Uterus (tissue), 4 donors: ENCODE results near the gene CACNA1C. TPM values are rescaled to one million over a fixed set of nuclear protein-coding genes. Genes with fewer than 3 reads are reported as not detected.

ENCODE experiments used
- DNase-seq, 2 donors: peaks; one replicate each; pipeline ENCODE4 v3.0.0-alpha.2; 2019 to 2020
- H3K27ac ChIP-seq, 2 donors: fragments of 200-600 bp; sonication (generic); 1 replicate in 1 of 2; 2 replicates in 1 of 2; pipeline ENCODE4 v1.5.1; 2016 to 2018
- H3K27me3 ChIP-seq, 2 donors: fragments of 200-600 bp; sonication (generic); one replicate each; pipeline ENCODE4 v1.5.1; 2018 to 2019; ENCODE audit warnings: control low read depth in 1 of 2
- H3K36me3 ChIP-seq, 2 donors: fragments of 200-600 bp; sonication (generic); one replicate each; pipeline ENCODE4 v1.5.1; 2019; ENCODE audit warnings: control low read depth in 1 of 2
- H3K4me1 ChIP-seq, 2 donors: fragments of 200-600 bp; sonication (generic); one replicate each; pipeline ENCODE4 v1.5.1; 2018 to 2019; ENCODE audit warnings: control low read depth in 1 of 2
- H3K4me3 ChIP-seq, 2 donors: fragments of 200-600 bp; sonication (generic); 1 replicate in 1 of 2; 2 replicates in 1 of 2; pipeline ENCODE4 v1.5.1; 2018 to 2019; ENCODE audit warnings: mild to moderate bottlenecking in 1 of 2
- H3K9me3 ChIP-seq, 2 donors: fragments of 200-600 bp; sonication (generic); one replicate each; pipeline ENCODE4 v1.5.1; 2019; ENCODE audit warnings: control low read depth in 1 of 2
- CTCF ChIP-seq, 4 experiments: fragments of 200-600 bp in 2 of 4; fragments of 450-650 bp in 2 of 4; sonication (generic) in 2 of 4; IDR thresholded peaks; one replicate each; pipeline ENCODE4 v1.5.1; 2016 to 2019; ENCODE audit warnings: antibody characterized with exemption in 4 of 4, mild to moderate bottlenecking in 2 of 4, moderate library complexity in 1 of 4
- POLR2A ChIP-seq, 2 donors: fragments of 450-650 bp; IDR thresholded peaks; one replicate each; pipeline ENCODE4 v1.6.1; 2016; ENCODE audit warnings: antibody characterized with exemption in 2 of 2, mild to moderate bottlenecking in 1 of 2, moderate library complexity in 1 of 2
- intact Hi-C: fragments of 100-400 bp; cut with DNase I; formaldehyde crosslinking; loops from one replicate; pipeline ENCODE4 v1.15.1; 2023; ENCODE audit warnings: low total_unique reads
- total RNA-seq, 4 donors: library from RNA; depleted of rRNA in 3 of 4; stranded (reverse); fragments of >200 nt in 3 of 4; gene quantifications; one replicate each; pipeline versions ENCODE4 v1.1.0 to v1.2.4, GENCODE V29; 2014 to 2023
- donor health status: DM: yes; HTN: yes; CAD: no.

CACNA1C gene
- total RNA-seq, 4 donors from 2014 or later, result 15.9 to 121 (median 32.1) TPM

- no peak for TF ChIP-seq CTCF (IDR thresholded peaks at IDR 0.05)
- TF ChIP-seq POLR2A (IDR thresholded peaks at IDR 0.05), result no peak
- Histone ChIP-seq H3K27ac (peak overlapping the region; percentile 23 to 51), H3K4me3 (no peak overlapping the region), H3K27me3 (no peaks in the 10 kb centered on the region), H3K36me3 (no peaks in the 10 kb centered on the region), H3K9me3 (no peaks in the 10 kb centered on the region), H3K4me1 (peaks cover 0 to 7% of the 10 kb centered on the region in 2 donors)
- DNase-seq, result no peak
- intact Hi-C loops, result no loop called here
These were observed 293.1 kb downstream of the CACNA1C start for GRCh38 chr12:2345902-2346301.

GRCh38 chr12:2346416-2346815 is 293.6 kb downstream of the CACNA1C start:
- Histone ChIP-seq H3K4me3 (no peak overlapping the region), H3K4me1 (peaks cover 0 to 7% of the 10 kb centered on the region in 2 donors), H3K9me3 (no peaks in the 10 kb centered on the region), H3K27ac (peak overlapping the region; percentile 23 to 51), H3K36me3 (no peaks in the 10 kb centered on the region), H3K27me3 (no peaks in the 10 kb centered on the region)
- intact Hi-C loops, result no loop called here
- TF ChIP-seq POLR2A (IDR thresholded peaks at IDR 0.05) (no peak), CTCF (IDR thresholded peaks at IDR 0.05) (no peak)
- no peak for DNase-seq

- intact Hi-C loops, result no loop called here
- H3K4me1 ChIP-seq, result peaks cover 0 to 7% of the 10 kb centered on the region in 2 donors
- no peaks in the 10 kb centered on the region for H3K27me3 ChIP-seq
- peak overlapping the region; percentile 23 to 51 for H3K27ac ChIP-seq
- TF ChIP-seq POLR2A (IDR thresholded peaks at IDR 0.05) (no peak), CTCF (IDR thresholded peaks at IDR 0.05) (no peak)
- H3K36me3 ChIP-seq, result no peaks in the 10 kb centered on the region
- no peak overlapping the region for H3K4me3 ChIP-seq
- H3K9me3 ChIP-seq, result no peaks in the 10 kb centered on the region
- no peak for DNase-seq
These were observed 294.5 kb downstream of the CACNA1C start for GRCh38 chr12:2347137-2347843.

- no peak overlapping the region for H3K4me3 ChIP-seq
- intact Hi-C loops, result no loop called here
- no peaks in the 10 kb centered on the region for H3K27me3 ChIP-seq
- no peaks in the 10 kb centered on the region for H3K9me3 ChIP-seq
- H3K4me1 ChIP-seq, result peaks cover 0 to 7% of the 10 kb centered on the region in 2 donors
- no peaks in the 10 kb centered on the region for H3K36me3 ChIP-seq
- H3K27ac ChIP-seq, result peak overlapping the region; percentile 41 to 46
- TF ChIP-seq POLR2A (IDR thresholded peaks at IDR 0.05) (no peak), CTCF (IDR thresholded peaks at IDR 0.05) (no peak)
- no peak for DNase-seq
These were observed 295.2 kb downstream of the CACNA1C start for GRCh38 chr12:2347844-2348481.

- intact Hi-C loops, result no loop called here
- no peak for TF ChIP-seq POLR2A (IDR thresholded peaks at IDR 0.05)
- no peak for TF ChIP-seq CTCF (IDR thresholded peaks at IDR 0.05)
- H3K4me1 ChIP-seq, result peaks cover 0 to 2% of the 10 kb centered on the region in 2 donors
- H3K27ac ChIP-seq, result peak overlapping the region; percentile 41 to 46
- H3K36me3 ChIP-seq, result no peaks in the 10 kb centered on the region
- no peaks in the 10 kb centered on the region for H3K27me3 ChIP-seq
- no peak for DNase-seq
- no peaks in the 10 kb centered on the region for H3K9me3 ChIP-seq
- no peak overlapping the region for H3K4me3 ChIP-seq
These were observed 295.7 kb downstream of the CACNA1C start for GRCh38 chr12:2348482-2348852.
